Measurements from ENCODE around the gene TFB1M.

DNA sequence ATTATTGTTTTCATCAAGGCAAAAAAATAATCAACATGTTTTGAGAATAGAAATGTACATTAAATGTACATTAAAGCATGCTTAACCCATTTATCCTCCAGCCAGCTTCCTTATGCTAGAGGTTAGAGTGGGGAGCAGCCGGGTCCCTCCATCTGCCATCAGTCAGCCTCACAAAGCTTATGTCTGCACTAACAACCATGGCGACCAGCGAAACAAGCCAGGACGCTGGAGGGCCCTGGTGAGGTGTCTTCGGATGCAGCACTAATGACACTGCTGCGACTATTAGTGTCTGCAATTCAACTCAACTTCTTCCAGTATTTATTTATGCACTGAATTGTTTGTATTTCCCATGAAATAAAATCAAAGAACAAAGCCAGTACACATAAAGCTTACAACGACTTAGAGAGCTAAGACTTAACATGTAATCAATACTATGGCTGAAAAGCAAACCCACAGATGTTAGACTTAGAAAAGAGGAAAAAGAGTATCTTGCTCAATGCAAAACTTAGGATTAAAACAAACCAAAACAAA is 43.7 kb downstream of the TFB1M start:
- TF ChIP-seq, protein P1, sequence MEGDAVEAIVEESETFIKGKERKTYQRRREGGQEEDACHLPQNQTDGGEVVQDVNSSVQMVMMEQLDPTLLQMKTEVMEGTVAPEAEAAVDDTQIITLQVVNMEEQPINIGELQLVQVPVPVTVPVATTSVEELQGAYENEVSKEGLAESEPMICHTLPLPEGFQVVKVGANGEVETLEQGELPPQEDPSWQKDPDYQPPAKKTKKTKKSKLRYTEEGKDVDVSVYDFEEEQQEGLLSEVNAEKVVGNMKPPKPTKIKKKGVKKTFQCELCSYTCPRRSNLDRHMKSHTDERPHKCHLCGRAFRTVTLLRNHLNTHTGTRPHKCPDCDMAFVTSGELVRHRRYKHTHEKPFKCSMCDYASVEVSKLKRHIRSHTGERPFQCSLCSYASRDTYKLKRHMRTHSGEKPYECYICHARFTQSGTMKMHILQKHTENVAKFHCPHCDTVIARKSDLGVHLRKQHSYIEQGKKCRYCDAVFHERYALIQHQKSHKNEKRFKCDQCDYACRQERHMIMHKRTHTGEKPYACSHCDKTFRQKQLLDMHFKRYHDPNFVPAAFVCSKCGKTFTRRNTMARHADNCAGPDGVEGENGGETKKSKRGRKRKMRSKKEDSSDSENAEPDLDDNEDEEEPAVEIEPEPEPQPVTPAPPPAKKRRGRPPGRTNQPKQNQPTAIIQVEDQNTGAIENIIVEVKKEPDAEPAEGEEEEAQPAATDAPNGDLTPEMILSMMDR (IDR thresholded peaks at IDR 0.05): no peak
- no peak for TF ChIP-seq EZH2phosphoT487 (IDR thresholded peaks at IDR 0.05)
